ENCODE results near the gene ZNF407. TPM values are rescaled to one million over a fixed set of nuclear protein-coding genes. Genes with fewer than 3 reads are reported as not detected.

ZNF407 gene
- total RNA-seq, 1 experiment from 2014 or later, result 15.2 TPM

- peak overlapping the region; percentile 26; the same call in 1 of the 2 replicates for H3K27ac ChIP-seq
- peaks cover 24% of the 10 kb centered on the region for H3K4me1 ChIP-seq (replicated peaks)
- DNase-seq (ENCODE audit: low read depth in 1 of 2, low spot score in 2 of 2), result peak; percentile 52 to 72
- H3K4me3 ChIP-seq, result no peak overlapping the region
- no peaks in the 10 kb centered on the region for H3K9me3 ChIP-seq (replicated peaks)
- no peaks in the 10 kb centered on the region for H3K27me3 ChIP-seq (replicated peaks)
- H3K36me3 ChIP-seq, result 0 out of 2 replicates have a peak, but pooled peaks cover 4% of the 10 kb centered on the region
Observed at GRCh38 chr18:74745633-74746403, 148.1 kb downstream of the ZNF407 start.

DNA sequence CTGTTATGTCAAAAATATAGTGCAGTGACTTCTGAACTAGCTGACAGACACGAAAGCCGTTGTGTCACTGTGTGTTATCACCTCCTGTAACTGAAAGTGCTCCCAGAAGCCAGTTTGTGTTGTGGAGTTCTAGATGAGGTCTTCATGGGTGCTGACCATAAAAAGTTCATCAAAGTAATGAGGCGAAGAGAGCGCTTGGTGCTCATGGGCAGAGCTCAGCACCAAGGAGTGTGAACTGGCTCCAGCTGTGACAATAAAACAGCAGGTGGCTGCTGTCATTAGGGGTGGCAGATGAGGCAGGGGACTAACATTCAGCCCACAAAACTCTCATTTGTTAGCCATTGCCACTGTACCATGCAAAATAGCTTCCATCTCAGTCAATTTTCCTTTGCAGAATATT lies 151.1 kb downstream of the ZNF407 start:
- no peak for DNase-seq (ENCODE audit: low read depth in 1 of 2, low spot score in 2 of 2)
- no peaks in the 10 kb centered on the region for H3K27me3 ChIP-seq (replicated peaks)

GRCh38 chr18:74758995-74759394 lies 161.3 kb downstream of the ZNF407 start:
- no peak overlapping the region for H3K27ac ChIP-seq
- H3K9me3 ChIP-seq (replicated peaks), result no peaks in the 10 kb centered on the region
- no peak for DNase-seq (ENCODE audit: low read depth in 1 of 2, low spot score in 2 of 2)
- H3K27me3 ChIP-seq (replicated peaks), result no peaks in the 10 kb centered on the region
- H3K4me3 ChIP-seq, result no peak overlapping the region
- H3K4me1 ChIP-seq (replicated peaks), result peaks cover 8% of the 10 kb centered on the region
- H3K36me3 ChIP-seq, result no peaks in the 10 kb centered on the region

More for the DNA sequence above, 151.1 kb downstream of the ZNF407 start:
- H3K9me3 ChIP-seq (replicated peaks), result no peaks in the 10 kb centered on the region
- no peak overlapping the region for H3K4me3 ChIP-seq
- no peak overlapping the region for H3K27ac ChIP-seq
- H3K36me3 ChIP-seq, result 0 out of 2 replicates have a peak, but pooled peaks cover 4% of the 10 kb centered on the region
- H3K4me1 ChIP-seq (replicated peaks), result peaks cover 14% of the 10 kb centered on the region

DNA sequence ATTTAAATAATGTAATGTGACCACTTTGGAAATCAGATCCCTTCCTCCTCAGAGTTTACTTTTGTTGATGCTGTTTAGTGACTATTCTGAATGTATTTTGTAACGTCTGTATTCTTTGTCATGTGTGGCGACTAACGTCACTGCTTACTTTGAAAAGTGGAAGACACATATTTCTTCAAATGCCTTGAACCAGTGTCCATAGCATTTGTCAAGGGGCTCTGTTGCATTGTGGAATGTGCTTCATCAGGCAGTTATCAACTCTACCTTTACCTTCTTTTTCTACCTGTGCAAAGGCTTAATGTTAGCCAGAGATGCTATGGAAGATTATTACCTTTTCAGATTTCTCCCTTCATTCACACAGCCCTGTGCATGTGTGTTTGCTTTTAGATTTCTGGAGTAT lies 162.4 kb downstream of the ZNF407 start:
- no peak overlapping the region for H3K27ac ChIP-seq
- DNase-seq (ENCODE audit: low read depth in 1 of 2, low spot score in 2 of 2), result no peak
- H3K36me3 ChIP-seq, result no peaks in the 10 kb centered on the region
- H3K27me3 ChIP-seq (replicated peaks), result no peaks in the 10 kb centered on the region
- H3K9me3 ChIP-seq (replicated peaks), result no peaks in the 10 kb centered on the region
- peaks cover 8% of the 10 kb centered on the region for H3K4me1 ChIP-seq (replicated peaks)
- no peak overlapping the region for H3K4me3 ChIP-seq

GRCh38 chr18:74760436-74760835 lies 162.8 kb downstream of the ZNF407 start:
- H3K36me3 ChIP-seq, result no peaks in the 10 kb centered on the region
- no peaks in the 10 kb centered on the region for H3K27me3 ChIP-seq (replicated peaks)
- peaks cover 8% of the 10 kb centered on the region for H3K4me1 ChIP-seq (replicated peaks)
- no peaks in the 10 kb centered on the region for H3K9me3 ChIP-seq (replicated peaks)
- H3K4me3 ChIP-seq, result no peak overlapping the region
- DNase-seq (ENCODE audit: low read depth in 1 of 2, low spot score in 2 of 2), result peak in 1 of 2 experiments; percentile 9
- no peak overlapping the region for H3K27ac ChIP-seq

DNA sequence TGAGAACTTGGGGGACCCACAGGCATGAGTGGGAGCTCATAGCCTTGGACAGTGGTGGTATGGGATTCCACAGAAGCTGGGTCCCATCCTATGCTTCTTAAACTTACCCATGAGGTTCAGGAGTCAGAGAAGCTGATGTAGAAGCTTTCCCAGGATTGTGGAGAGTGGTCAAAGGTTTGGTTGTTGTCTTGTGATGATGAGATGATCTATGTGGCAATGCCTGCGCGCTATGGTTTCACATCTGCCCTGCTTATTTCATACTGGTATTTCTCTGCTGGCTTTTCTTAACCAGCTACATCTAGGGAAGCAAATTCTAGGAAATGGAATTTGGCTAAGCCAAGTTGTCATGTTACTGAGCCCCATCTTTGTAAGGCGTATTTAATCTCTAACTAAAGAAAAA lies 168.6 kb downstream of the ZNF407 start:
- 0 out of 2 replicates have a peak, but pooled peaks cover 2% of the 10 kb centered on the region for H3K27me3 ChIP-seq (replicated peaks)
- no peak overlapping the region for H3K4me3 ChIP-seq
- H3K27ac ChIP-seq, result no peak overlapping the region
- H3K4me1 ChIP-seq (replicated peaks), result no peaks in the 10 kb centered on the region
- H3K9me3 ChIP-seq (replicated peaks), result no peaks in the 10 kb centered on the region
- DNase-seq (ENCODE audit: low read depth in 1 of 2, low spot score in 2 of 2), result no peak
- no peaks in the 10 kb centered on the region for H3K36me3 ChIP-seq

DNA sequence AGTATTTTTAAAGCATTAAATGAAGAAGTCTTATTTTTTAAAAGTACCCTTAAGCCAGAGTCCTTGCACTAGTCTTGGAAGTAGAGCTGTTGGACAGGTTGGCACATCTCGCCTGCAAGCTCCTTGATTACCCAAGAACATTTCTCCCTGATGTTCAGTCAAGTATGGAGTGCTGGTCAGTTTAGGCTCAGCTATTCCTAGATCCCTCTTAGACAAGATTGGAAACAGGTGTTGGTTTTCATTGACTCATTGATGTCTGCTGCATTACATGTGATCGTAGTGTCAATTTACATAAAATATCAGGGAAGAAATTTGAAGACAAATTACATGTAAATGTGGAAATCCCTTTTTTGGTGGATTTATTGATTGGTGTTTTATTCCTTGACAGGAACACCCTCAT lies 170.4 kb downstream of the ZNF407 start:
- Histone ChIP-seq H3K4me3 (no peak overlapping the region), H3K27me3 (replicated peaks) (0 out of 2 replicates have a peak, but pooled peaks cover 2% of the 10 kb centered on the region), H3K4me1 (replicated peaks) (no peaks in the 10 kb centered on the region), H3K27ac (no peak overlapping the region), H3K36me3 (no peaks in the 10 kb centered on the region), H3K9me3 (replicated peaks) (no peaks in the 10 kb centered on the region)
- DNase-seq (ENCODE audit: low read depth in 1 of 2, low spot score in 2 of 2), result no peak

- no peak overlapping the region for H3K4me3 ChIP-seq
- no peak for DNase-seq (ENCODE audit: low read depth in 1 of 2, low spot score in 2 of 2)
- H3K27ac ChIP-seq, result no peak overlapping the region
- H3K4me1 ChIP-seq (replicated peaks), result peaks cover 8% of the 10 kb centered on the region
- 0 out of 2 replicates have a peak, but pooled peaks cover 2% of the 10 kb centered on the region for H3K27me3 ChIP-seq (replicated peaks)
- no peaks in the 10 kb centered on the region for H3K9me3 ChIP-seq (replicated peaks)
- no peaks in the 10 kb centered on the region for H3K36me3 ChIP-seq
Observed at GRCh38 chr18:74773171-74773624, 175.5 kb downstream of the ZNF407 start.

DNA sequence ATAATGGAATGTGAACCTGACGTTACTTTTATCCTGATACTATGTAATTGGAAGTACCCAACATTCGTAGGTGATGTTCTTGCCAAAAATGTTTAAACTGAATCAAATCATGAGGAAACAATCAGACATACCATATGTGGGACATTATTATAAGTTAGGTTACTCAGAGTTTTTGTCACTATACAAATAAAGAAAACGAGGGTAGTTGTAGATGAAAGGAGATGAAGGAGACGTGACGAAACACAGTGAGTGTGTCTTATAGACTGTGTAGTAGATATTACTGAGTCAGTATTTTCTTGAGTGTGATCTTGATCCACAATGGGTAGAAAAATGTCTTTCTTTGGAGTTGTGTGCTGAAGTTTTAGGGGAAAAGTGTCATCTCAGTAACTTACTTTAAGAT lies 176.8 kb downstream of the ZNF407 start:
- Histone ChIP-seq H3K36me3 (no peaks in the 10 kb centered on the region), H3K9me3 (replicated peaks) (no peaks in the 10 kb centered on the region), H3K4me3 (no peak overlapping the region), H3K27ac (no peak overlapping the region), H3K27me3 (replicated peaks) (no peaks in the 10 kb centered on the region), H3K4me1 (replicated peaks) (peaks cover 8% of the 10 kb centered on the region)
- no peak for DNase-seq (ENCODE audit: low read depth in 1 of 2, low spot score in 2 of 2)

DNA sequence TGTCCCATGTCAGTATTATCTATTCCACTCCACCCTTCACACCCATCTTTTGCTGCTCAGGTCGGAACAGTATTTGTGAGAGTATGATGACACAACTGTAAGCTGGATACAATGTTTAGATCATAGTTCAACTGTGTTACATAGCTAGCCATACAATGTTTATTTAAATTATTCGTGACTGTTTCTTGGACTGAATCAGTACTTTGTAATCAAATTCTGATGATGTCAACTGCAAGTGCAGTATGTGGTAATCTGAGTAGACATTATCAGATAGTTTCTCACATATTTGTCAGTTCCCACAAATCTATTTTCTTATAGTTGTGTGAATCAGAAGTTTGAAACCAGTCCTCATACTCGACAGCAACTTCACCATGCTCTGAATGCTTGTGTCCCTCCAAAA lies 177.6 kb downstream of the ZNF407 start:
- peak in 1 of 2 experiments; percentile 7 for DNase-seq (ENCODE audit: low read depth in 1 of 2, low spot score in 2 of 2)

GRCh38 chr18:74778191-74778847 lies 180.6 kb downstream of the ZNF407 start:
- DNase-seq (ENCODE audit: low read depth in 1 of 2, low spot score in 2 of 2), result no peak
- Histone ChIP-seq H3K27ac (no peak overlapping the region), H3K4me1 (replicated peaks) (peaks cover 8% of the 10 kb centered on the region), H3K36me3 (no peaks in the 10 kb centered on the region), H3K9me3 (replicated peaks) (no peaks in the 10 kb centered on the region), H3K27me3 (replicated peaks) (no peaks in the 10 kb centered on the region), H3K4me3 (no peak overlapping the region)

More for the DNA sequence above, 177.6 kb downstream of the ZNF407 start:
- no peak overlapping the region for H3K4me3 ChIP-seq
- H3K27ac ChIP-seq, result no peak overlapping the region
- no peaks in the 10 kb centered on the region for H3K9me3 ChIP-seq (replicated peaks)
- no peaks in the 10 kb centered on the region for H3K36me3 ChIP-seq
- peaks cover 8% of the 10 kb centered on the region for H3K4me1 ChIP-seq (replicated peaks)
- H3K27me3 ChIP-seq (replicated peaks), result no peaks in the 10 kb centered on the region

GRCh38 chr18:74784752-74785151 lies 187.1 kb downstream of the ZNF407 start:
- Histone ChIP-seq H3K36me3 (no peaks in the 10 kb centered on the region), H3K9me3 (replicated peaks) (no peaks in the 10 kb centered on the region), H3K4me3 (no peak overlapping the region)

DNA sequence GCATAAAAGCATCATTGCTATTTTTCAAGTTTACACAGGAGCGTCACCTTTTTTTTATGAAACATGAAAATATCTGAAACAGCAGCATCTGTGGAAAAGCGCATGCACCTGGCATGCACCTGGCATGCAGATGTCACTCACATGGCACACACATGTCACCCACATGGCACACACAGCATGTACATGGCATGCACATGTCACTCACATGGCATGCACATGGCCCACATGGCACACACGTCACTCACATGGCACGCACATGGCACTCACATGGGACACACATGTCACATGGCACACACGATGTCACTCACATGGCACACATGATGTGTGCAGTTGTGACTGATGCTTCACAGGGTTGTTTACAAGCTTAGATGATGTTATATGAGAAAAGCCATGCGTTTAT lies 188.0 kb downstream of the ZNF407 start:
- Histone ChIP-seq H3K27ac (no peak overlapping the region), H3K27me3 (replicated peaks) (no peaks in the 10 kb centered on the region)

More at GRCh38 chr18:74784752-74785151, 187.1 kb downstream of the ZNF407 start:
- DNase-seq (ENCODE audit: low read depth in 1 of 2, low spot score in 2 of 2), result no peak
- Histone ChIP-seq H3K27me3 (replicated peaks) (no peaks in the 10 kb centered on the region), H3K27ac (no peak overlapping the region), H3K4me1 (replicated peaks) (no peaks in the 10 kb centered on the region)

DNA sequence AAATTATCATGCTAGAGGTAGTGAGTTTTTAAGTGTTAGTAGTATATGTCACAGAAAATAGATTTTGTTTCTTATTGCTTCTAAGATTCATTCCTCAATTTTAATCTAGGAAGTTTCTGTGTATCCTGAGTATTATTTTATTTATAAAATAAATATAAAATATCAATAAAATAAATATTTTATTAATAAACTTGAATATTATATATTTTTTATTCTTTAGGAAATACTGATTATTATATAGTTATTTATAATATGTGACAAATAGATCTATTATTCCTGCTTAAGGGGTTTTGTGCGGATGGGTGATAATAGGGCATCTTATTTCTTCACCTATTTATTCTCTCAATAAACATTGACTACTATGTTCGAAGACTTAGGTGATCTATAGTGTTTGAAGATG lies 191.0 kb downstream of the ZNF407 start:
- H3K27ac ChIP-seq, result no peak overlapping the region
- H3K4me1 ChIP-seq (replicated peaks), result peaks cover 13% of the 10 kb centered on the region
- no peaks in the 10 kb centered on the region for H3K27me3 ChIP-seq (replicated peaks)
- H3K9me3 ChIP-seq (replicated peaks), result no peaks in the 10 kb centered on the region
- no peaks in the 10 kb centered on the region for H3K36me3 ChIP-seq
- no peak overlapping the region for H3K4me3 ChIP-seq
- DNase-seq (ENCODE audit: low read depth in 1 of 2, low spot score in 2 of 2), result no peak

More for the DNA sequence above, 188.0 kb downstream of the ZNF407 start:
- H3K36me3 ChIP-seq, result no peaks in the 10 kb centered on the region
- H3K4me1 ChIP-seq (replicated peaks), result no peaks in the 10 kb centered on the region
- DNase-seq (ENCODE audit: low read depth in 1 of 2, low spot score in 2 of 2), result no peak
- no peaks in the 10 kb centered on the region for H3K9me3 ChIP-seq (replicated peaks)
- no peak overlapping the region for H3K4me3 ChIP-seq
